GM12875 (cell line): ENCODE measurements around the gene MAGI1.

ENCODE experiments used
- H3K4me3 ChIP-seq: one replicate; pipeline ENCODE4 v1.5.1; 2011; ENCODE audit warnings: low read depth, low read length, control low read depth
- CTCF ChIP-seq: IDR thresholded peaks from 2 replicates; pipeline ENCODE4 v1.5.1; 2011; ENCODE audit warnings: low read depth, mild to moderate bottlenecking, control low read depth, inconsistent platforms, low read length, moderate library complexity, borderline replicate concordance; ENCODE audit not compliant: insufficient read depth

MAGI1 gene

GRCh38 chr3:66000506-66000905, 38.2 kb downstream of the MAGI1 start:
- no peak for TF ChIP-seq CTCF

GRCh38 chr3:65999606-66000005, 39.1 kb downstream of the MAGI1 start:
- no peak for TF ChIP-seq CTCF
- H3K4me3 ChIP-seq, result no peak overlapping the region

More at GRCh38 chr3:66000506-66000905, 38.2 kb downstream of the MAGI1 start:
- no peak overlapping the region for H3K4me3 ChIP-seq

GRCh38 chr3:65996589-65996988, 42.1 kb downstream of the MAGI1 start:
- no peak overlapping the region for H3K4me3 ChIP-seq
- no peak for TF ChIP-seq CTCF

- no peak for TF ChIP-seq CTCF
- no peak overlapping the region for H3K4me3 ChIP-seq
These were observed 43.2 kb downstream of the MAGI1 start for GRCh38 chr3:65995515-65995914.

- TF ChIP-seq CTCF, result no peak
- H3K4me3 ChIP-seq, result no peak overlapping the region
These were observed 43.7 kb downstream of the MAGI1 start for GRCh38 chr3:65995030-65995429.

GRCh38 chr3:65993134-65993900, 45.4 kb downstream of the MAGI1 start:
- no peak for TF ChIP-seq CTCF
- H3K4me3 ChIP-seq, result no peak overlapping the region

- no peak for TF ChIP-seq CTCF
- no peak overlapping the region for H3K4me3 ChIP-seq
These were observed 46.6 kb downstream of the MAGI1 start for GRCh38 chr3:65992106-65992505.
